ENCODE data around the gene UVSSA. TPM values are rescaled to one million over a fixed set of nuclear protein-coding genes. Genes with fewer than 3 reads are reported as not detected.

Gene UVSSA
- total RNA-seq, 1 donor from 2014 or later, result 22.1 TPM

DNA sequence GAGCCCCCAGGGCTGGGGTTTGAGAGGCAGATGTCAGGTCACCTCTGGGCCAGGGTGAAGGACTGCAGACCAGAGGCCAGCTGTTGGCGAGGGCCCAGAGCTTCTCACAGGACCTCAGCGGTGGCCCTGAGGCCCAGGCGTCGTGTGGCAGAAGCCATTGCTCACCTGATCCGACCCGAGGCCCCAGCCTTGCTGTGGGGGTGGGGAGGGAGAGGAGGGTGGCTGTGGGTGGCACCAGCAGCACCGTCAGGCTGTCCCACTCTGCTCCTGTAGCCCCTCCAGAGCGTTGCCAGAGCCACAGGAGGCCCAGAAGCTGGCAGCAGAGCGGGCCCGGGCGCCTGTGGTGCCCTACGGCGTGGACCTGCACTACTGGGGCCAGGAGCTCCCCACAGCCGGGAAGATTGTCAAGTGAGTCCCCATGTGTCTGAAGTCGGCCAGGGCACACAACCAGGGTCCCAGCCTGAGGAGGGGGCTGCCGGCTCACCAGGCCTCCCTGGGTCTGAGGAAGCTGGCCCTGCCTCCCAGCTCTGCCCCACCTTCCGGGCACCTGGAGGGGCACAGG, 28.8 kb downstream of the UVSSA start:
- TF ChIP-seq, protein P1, sequence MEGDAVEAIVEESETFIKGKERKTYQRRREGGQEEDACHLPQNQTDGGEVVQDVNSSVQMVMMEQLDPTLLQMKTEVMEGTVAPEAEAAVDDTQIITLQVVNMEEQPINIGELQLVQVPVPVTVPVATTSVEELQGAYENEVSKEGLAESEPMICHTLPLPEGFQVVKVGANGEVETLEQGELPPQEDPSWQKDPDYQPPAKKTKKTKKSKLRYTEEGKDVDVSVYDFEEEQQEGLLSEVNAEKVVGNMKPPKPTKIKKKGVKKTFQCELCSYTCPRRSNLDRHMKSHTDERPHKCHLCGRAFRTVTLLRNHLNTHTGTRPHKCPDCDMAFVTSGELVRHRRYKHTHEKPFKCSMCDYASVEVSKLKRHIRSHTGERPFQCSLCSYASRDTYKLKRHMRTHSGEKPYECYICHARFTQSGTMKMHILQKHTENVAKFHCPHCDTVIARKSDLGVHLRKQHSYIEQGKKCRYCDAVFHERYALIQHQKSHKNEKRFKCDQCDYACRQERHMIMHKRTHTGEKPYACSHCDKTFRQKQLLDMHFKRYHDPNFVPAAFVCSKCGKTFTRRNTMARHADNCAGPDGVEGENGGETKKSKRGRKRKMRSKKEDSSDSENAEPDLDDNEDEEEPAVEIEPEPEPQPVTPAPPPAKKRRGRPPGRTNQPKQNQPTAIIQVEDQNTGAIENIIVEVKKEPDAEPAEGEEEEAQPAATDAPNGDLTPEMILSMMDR (IDR thresholded peaks at IDR 0.05; ENCODE audit: unreplicated experiment), result no peak
- DNase-seq (ENCODE audit: low spot score), result no peak

DNA sequence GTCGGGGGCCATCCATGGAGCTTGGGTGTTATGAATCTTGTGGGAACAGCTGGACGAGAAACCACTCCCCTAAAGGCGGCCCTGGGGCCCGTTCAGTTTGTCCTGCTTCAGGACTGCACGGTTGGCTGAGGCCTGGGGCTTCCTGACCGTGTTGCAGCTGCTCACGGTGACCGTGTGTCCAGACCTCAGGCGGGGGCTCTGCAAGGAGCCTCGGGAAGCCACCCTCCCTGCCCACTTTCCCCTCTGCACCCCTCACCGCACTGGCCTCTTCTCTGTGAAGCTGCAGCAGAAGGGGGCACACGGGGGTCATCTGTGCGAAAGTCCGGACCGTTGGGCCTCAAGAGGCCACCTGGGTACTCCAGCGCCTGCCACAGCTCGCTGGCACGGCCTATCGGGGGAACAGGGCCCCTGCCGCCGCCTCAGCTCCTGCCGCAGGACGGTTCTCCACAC, 29.4 kb downstream of the UVSSA start:
- Mint-ChIP-seq H3K27ac (ENCODE audit: unreplicated experiment) (no peak overlapping the region), H3K4me3 (ENCODE audit: unreplicated experiment) (no peak overlapping the region), H3K4me1 (ENCODE audit: unreplicated experiment) (no peaks in the 10 kb centered on the region), H3K9me3 (ENCODE audit: unreplicated experiment) (no peaks in the 10 kb centered on the region), H3K27me3 (ENCODE audit: unreplicated experiment) (no peaks in the 10 kb centered on the region), H3K36me3 (ENCODE audit: low read depth, unreplicated experiment) (no peaks in the 10 kb centered on the region)
- TF ChIP-seq, protein P1 (IDR thresholded peaks at IDR 0.05; ENCODE audit: unreplicated experiment), result no peak
- no peak for DNase-seq (ENCODE audit: low spot score)

More for the DNA sequence above, 28.8 kb downstream of the UVSSA start:
- Mint-ChIP-seq H3K9me3 (ENCODE audit: unreplicated experiment) (no peaks in the 10 kb centered on the region), H3K4me3 (ENCODE audit: unreplicated experiment) (no peak overlapping the region), H3K27ac (ENCODE audit: unreplicated experiment) (no peak overlapping the region), H3K36me3 (ENCODE audit: low read depth, unreplicated experiment) (no peaks in the 10 kb centered on the region), H3K4me1 (ENCODE audit: unreplicated experiment) (no peaks in the 10 kb centered on the region), H3K27me3 (ENCODE audit: unreplicated experiment) (no peaks in the 10 kb centered on the region)

DNA sequence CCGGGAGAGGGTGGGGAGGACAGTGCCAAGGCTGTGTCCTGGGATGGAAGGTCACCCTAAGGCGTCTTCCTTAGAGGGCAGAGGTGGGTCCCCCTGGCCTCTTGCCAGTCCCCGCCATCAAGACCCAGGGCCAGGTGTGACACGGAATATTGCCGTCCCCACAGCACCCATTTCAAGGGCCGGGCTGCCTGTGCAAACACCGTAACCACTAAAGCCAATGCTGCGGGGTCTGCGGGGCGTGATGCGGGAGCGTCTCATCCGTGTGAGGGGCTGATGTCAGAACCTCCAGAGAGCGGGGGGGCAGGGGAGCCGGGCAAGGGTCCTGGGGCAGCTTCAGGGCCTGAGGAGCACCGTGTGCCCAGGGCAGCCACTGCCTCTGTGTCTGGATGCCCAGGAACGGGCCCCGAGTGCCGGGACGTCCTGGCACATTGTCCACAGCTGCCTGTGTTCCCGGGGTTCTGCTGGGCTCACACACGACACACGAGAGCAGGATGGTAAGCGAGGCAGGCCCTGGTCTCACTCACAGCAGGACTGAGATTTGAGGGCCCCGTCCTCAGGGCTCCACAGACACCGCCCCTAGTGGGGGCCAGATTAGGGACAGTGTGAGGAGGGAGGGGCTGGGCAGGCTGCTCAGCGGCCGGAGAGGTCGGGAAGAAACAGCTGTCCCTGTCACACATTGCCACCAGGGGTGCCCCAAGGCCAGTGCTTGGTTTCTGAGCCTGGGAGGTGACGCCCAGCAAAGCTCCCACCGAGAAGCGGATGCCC, 30.0 kb downstream of the UVSSA start:
- H3K36me3 Mint-ChIP-seq (ENCODE audit: low read depth, unreplicated experiment), result no peaks in the 10 kb centered on the region
- H3K4me3 Mint-ChIP-seq (ENCODE audit: unreplicated experiment), result no peak overlapping the region
- no peak for DNase-seq (ENCODE audit: low spot score)
- no peak overlapping the region for H3K27ac Mint-ChIP-seq (ENCODE audit: unreplicated experiment)
- TF ChIP-seq, protein P1 (IDR thresholded peaks at IDR 0.05; ENCODE audit: unreplicated experiment), result no peak
- no peaks in the 10 kb centered on the region for H3K9me3 Mint-ChIP-seq (ENCODE audit: unreplicated experiment)
- H3K4me1 Mint-ChIP-seq (ENCODE audit: unreplicated experiment), result no peaks in the 10 kb centered on the region
- H3K27me3 Mint-ChIP-seq (ENCODE audit: unreplicated experiment), result no peaks in the 10 kb centered on the region

DNA sequence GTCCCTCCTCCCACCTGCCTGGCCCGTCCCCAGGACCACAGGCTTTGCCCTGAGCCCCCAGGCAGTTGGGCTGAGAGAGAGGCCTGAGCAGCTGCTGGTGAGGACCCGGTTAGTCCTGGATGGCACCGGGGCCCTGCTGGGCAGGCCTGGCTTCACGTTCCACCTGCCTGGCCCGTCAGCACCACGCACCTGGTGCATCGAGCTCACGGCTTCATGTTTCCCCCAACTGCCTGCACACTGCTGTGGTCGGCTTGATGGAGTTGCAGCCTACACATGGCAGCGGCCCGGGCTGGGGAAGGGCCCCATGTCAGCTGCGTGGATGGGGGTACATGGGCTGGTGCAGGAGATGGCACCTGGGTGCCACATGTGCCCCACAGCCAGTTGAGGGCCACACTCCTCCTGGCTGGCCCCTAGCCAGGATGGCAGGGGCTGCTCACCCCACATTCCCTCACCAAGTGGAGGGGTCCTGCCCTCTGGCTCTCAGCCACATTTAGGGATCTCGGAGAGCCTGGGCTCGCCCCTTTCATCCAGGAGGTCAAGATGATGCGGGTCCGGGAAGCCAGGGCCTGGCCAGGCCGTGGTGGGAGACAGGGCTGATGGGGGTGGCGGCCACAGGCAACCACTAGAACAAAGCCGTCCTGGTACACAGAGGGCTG, 30.7 kb downstream of the UVSSA start:
- no peaks in the 10 kb centered on the region for H3K4me1 Mint-ChIP-seq (ENCODE audit: unreplicated experiment)
- DNase-seq (ENCODE audit: low spot score), result no peak
- H3K36me3 Mint-ChIP-seq (ENCODE audit: low read depth, unreplicated experiment), result no peaks in the 10 kb centered on the region
- H3K4me3 Mint-ChIP-seq (ENCODE audit: unreplicated experiment), result no peak overlapping the region
- no peaks in the 10 kb centered on the region for H3K9me3 Mint-ChIP-seq (ENCODE audit: unreplicated experiment)
- TF ChIP-seq, protein P1 (IDR thresholded peaks at IDR 0.05; ENCODE audit: unreplicated experiment), result no peak
- no peak overlapping the region for H3K27ac Mint-ChIP-seq (ENCODE audit: unreplicated experiment)
- H3K27me3 Mint-ChIP-seq (ENCODE audit: unreplicated experiment), result no peaks in the 10 kb centered on the region

Measured in endothelial cell (in vitro differentiated cells).